AG20443 (cell line): ENCODE data around the gene COQ8B.
A peak's percentile ranks its signal among the peaks of the same experiment; 100 is the strongest.
"Not testable (repeated sequence)": the region's sequence is repeated elsewhere in the genome, so short reads cannot be mapped to it uniquely, and the experiment has no call there.

Source experiments
- DNase-seq: peaks from one replicate; pipeline ENCODE4 v3.0.0; 2012; ENCODE audit warnings: low spot score, mixed read lengths

Gene COQ8B

GRCh38 chr19:40716482-40717324, at the start of gene COQ8B, which contains the start of gene ITPKC:
COQ8B (minus strand) TSS chr19:40716886; CDS start chr19:40714632, 2,254 bp downstream.
ITPKC (plus strand) TSS chr19:40717112; CDS start chr19:40717136, 24 bp downstream.
- DNase-seq: peak; percentile 96

GRCh38 chr19:40766385-40766784, 49.7 kb upstream of the COQ8B start:
- DNase-seq: not testable (repeated sequence)

- DNase-seq: no peak
Measured at GRCh38 chr19:40763963-40764362, 47.3 kb upstream of the COQ8B start.

DNA sequence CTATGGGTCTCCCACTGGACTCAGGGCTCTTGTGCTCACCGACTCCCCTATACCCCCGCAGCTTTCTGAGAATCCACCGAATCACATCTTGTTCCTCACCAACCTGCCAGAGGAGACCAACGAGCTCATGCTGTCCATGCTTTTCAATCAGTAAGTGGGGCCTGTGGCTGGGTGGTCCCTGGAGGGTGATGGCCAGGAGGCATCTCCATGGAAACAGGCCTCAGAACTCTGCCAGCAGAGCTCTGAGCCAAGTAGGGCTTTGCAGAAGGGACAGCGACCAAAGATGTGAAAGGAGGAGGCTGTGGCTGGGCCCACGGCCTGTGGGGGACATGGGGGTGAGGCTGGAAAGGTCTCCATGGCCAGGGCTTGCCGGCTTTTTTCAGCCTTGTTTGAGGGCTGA, 46.8 kb upstream of the COQ8B start:
- no peak for DNase-seq

GRCh38 chr19:40762754-40763470, 46.2 kb upstream of the COQ8B start:
- no peak for DNase-seq

GRCh38 chr19:40759352-40759751, 42.7 kb upstream of the COQ8B start:
- no peak for DNase-seq

DNA sequence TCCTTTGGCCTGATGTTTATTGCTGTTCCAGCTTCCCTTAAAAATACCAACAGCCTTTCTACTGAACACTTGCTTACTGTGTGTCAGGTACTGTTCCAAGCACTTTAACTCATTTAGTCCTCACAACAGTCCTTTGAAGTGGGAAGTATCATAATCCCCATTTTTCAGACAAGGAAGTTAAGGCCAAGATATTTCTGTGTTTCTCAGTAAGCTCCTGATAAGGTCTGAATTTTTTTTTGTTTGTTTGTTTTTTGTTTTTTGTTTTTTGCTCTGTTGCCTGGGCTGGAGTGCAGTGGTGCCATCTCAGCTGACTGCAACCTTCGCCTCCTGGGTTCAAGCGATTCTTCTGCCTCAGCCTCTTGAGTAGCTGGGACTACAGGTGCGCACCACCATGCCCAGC, 41.8 kb upstream of the COQ8B start:
- no peak for DNase-seq

DNA sequence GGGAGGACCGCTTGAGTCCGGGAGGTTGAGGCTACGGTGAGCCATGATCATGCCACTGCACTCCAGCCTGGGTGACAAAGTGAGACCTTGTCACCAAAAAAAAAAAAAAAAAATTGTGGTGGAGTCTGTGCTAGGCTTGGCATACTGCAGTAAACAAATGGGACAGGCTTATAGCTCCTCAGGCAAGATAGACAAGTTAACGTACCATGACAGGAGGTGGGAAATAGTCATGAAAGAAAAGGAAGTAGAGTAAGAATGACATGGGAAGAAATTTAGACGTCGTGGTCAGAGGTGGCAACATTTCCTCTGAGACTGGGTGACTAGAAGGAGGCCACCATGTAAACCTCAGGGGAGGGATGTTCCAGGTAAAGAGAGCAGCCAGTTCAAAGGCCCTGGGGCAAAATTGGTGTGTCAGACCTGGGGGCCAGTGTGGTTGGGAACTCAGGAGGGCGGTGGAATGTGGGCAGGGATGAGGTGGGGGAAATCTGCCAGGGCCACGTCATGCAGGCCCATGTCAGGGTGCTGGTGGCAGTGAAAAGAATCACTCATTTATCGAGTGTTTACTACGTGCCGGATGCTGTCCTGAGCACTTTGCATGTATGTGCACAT, 39.9 kb upstream of the COQ8B start:
- no peak for DNase-seq

- no peak for DNase-seq
Measured at GRCh38 chr19:40755791-40756190, 39.1 kb upstream of the COQ8B start.

DNA sequence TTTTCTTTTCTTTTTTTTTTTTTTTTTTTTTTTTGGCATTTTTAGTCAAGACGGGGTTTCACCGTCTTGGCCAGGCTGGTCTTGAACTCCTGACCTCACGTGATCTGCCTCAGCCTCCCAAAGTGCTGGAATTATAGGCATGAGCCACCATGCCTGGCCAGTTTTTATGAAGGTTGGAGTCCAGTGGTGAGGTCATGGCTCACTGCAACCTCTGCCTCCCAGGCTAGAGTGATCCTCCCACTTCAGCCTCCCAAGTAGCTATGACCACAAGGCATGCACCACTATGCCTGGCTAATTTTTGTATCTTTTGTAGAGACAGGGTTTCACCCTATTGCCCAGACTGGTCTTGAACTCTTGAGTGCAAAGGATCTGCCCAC, 38.5 kb upstream of the COQ8B start:
- DNase-seq: no peak

- DNase-seq: no peak
Measured at GRCh38 chr19:40754611-40755247, 38.0 kb upstream of the COQ8B start.

GRCh38 chr19:40752257-40752781, 35.6 kb upstream of the COQ8B start:
- DNase-seq: no peak

DNA sequence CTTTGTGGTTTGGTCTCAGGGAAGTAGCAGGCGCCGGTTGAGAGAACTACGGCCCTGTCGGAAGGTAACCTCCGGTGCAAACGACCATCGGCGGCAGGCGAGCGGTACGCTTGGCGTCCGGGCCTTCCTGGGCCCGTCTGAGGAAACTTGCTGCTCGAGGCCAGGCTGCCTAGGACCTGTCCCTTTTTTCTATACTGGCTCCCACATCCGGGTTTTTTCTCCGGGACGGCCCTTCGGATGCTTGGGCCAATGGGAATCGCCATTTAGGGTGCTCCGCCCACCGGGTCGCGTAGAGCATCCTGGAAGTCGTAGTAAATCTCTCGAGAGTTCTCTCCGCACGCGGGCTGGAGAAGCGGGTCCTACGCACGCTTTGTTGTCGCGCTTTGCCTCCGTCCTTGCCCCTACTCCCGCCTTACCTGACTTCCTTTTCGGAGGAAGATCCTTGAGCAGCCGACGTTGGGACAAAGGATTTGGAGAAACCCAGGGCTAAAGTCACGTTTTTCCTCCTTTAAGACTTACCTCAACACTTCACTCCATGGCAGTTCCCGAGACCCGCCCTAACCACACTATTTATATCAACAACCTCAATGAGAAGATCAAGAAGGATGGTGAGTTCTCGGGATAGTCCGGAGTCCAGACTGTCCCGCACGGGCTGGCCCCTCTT, 34.3 kb upstream of the COQ8B start, which contains the start of gene SNRPA:
Gene SNRPA, plus strand, starts transcription at position 330 of the 664 bp plus-strand sequence. Its CDS starts 206 bp downstream, at position 536.
- DNase-seq: peak; percentile 96

DNA sequence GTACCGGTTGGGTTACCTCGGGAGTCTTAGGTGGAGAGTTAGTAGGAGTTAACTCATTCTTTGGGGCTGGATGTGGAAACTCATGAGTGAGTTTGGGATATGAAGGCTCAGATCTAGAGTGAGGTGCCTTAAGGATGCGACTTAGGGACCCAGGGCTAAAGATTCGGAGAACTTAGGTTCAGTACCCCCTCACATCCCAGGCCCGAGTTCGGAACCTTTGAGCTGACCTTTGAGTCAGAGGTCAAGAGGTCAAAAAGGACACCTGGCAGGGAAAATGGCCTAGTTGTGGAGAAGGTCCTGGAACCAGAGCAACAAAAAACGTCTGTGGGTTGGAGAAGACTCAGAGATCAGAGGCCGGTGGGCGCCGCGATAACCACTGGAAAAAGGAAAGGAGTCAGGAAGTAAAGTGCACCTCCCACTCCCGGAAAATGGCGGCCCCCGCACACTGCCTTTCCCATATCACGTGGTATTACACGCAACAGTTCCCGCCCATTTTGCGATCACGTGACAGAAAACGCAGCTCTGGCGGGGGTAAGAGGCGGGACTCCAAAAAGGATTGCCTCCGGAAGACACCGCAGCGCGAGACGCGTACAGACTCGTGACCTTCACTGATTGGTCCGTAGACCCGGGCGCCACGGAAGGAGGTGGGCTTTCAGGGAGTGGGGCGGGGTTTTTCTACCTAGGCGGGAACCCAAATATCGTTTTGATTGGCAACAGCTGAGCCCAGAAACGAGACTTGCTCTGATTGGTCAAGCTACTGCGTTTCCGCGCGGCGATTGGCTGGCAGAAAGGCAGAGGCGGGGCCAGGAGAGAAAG, 33.6 kb upstream of the COQ8B start, which contains the start of gene ACTMAP:
Gene ACTMAP, minus strand, starts transcription at position 420 of the 816 bp plus-strand sequence. CDS start 674 bp downstream, outside the sequence.
- DNase-seq: peak; percentile 99

DNA sequence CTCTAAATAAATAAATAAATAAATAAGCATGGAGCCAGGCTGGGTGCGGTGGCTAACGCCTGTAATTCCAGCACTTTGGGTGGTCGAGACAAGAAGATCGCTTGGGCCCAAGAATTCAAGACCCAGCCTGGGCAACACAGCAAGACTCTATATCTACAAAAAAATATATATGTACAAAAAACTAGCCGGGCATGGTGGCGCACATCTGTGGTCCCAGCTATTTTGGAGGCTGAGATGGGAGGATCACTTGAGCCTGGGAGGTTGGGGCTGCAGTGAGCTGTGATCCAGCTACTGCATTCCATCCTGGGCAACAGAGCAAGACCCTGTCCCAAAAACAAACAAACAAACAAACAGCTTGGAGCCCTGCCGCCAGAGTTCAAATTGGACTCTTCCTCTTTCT, 30.9 kb upstream of the COQ8B start:
- DNase-seq: no peak

- DNase-seq: no peak
Measured at GRCh38 chr19:40745402-40745780, 28.7 kb upstream of the COQ8B start.

- DNase-seq: no peak
Measured at GRCh38 chr19:40744554-40745401, 28.1 kb upstream of the COQ8B start.

GRCh38 chr19:40743926-40744325, 27.2 kb upstream of the COQ8B start:
- DNase-seq: no peak

- no peak for DNase-seq
Measured at GRCh38 chr19:40742886-40743285, 26.2 kb upstream of the COQ8B start.
